Activated T-helper 1 cell treated with anti-CD3 and anti-CD28 coated beads, Interleukin-12 subunit alpha, Interleukin-12 subunit beta, Interleukin-2, Interleukin-4 antibody, amounts not matched to agents 30 ng/mL and 10 ng/mL and 1 ng/mL, durations not matched to agents 14 hours and 24 hours and 36 hours (primary cell): ENCODE measurements around the gene TSPAN18. TPM values are rescaled to one million over a fixed set of nuclear protein-coding genes. Genes with fewer than 3 reads are reported as not detected.

ENCODE experiments used
- DNase-seq: peaks from one replicate; pipeline ENCODE4 v3.0.0; 2021; ENCODE audit warnings: low spot score
- H3K27ac Mint-ChIP-seq: one replicate; pipeline ENCODE4 v1.8.0; 2021; ENCODE audit warnings: mild to moderate bottlenecking, mixed read lengths
- H3K27me3 Mint-ChIP-seq: one replicate; pipeline ENCODE4 v1.8.0; 2022; ENCODE audit warnings: mild to moderate bottlenecking, moderate library complexity, mixed read lengths; ENCODE audit not compliant: insufficient read depth
- H3K36me3 Mint-ChIP-seq: one replicate; pipeline ENCODE4 v1.8.0; 2021; ENCODE audit warnings: low read depth, mixed read lengths
- H3K4me1 Mint-ChIP-seq: one replicate; pipeline ENCODE4 v1.8.0; 2021; ENCODE audit warnings: low read depth, mixed read lengths
- H3K4me3 Mint-ChIP-seq: one replicate; pipeline ENCODE4 v1.8.0; 2021; ENCODE audit warnings: mild to moderate bottlenecking, moderate library complexity, mixed read lengths
- H3K9me3 Mint-ChIP-seq: one replicate; pipeline ENCODE4 v1.8.0; 2021; ENCODE audit warnings: mixed read lengths
- intact Hi-C: fragments of 100-400 bp; cut with micrococcal nuclease; formaldehyde crosslinking; loops from one replicate; pipeline ENCODE4 v1.15.1; 2024
- total RNA-seq: library from RNA; stranded (reverse); gene quantifications from 2 replicates; pipeline ENCODE4 v1.2.3, GENCODE V29; 2022

The TSPAN18 gene
- total RNA-seq, 1 donor from 2014 or later = 1.7 TPM

- intact Hi-C loops = no loop called here
- H3K4me3 Mint-ChIP-seq = no peak overlapping the region
- H3K27ac Mint-ChIP-seq = no peak overlapping the region
- peaks cover 18% of the 10 kb centered on the region for H3K4me1 Mint-ChIP-seq
- H3K27me3 Mint-ChIP-seq = peaks cover 9% of the 10 kb centered on the region
- H3K36me3 Mint-ChIP-seq = peaks cover 2% of the 10 kb centered on the region
- H3K9me3 Mint-ChIP-seq = no peaks in the 10 kb centered on the region
- no peak for DNase-seq
These were observed 7.1 kb downstream of the TSPAN18 start for GRCh38 chr11:44733877-44734276.

- H3K4me3 Mint-ChIP-seq = no peak overlapping the region
- peaks cover 5% of the 10 kb centered on the region for H3K27me3 Mint-ChIP-seq
- no peak for DNase-seq
- intact Hi-C loops = no loop called here
- H3K9me3 Mint-ChIP-seq = no peaks in the 10 kb centered on the region
- H3K4me1 Mint-ChIP-seq = peaks cover 8% of the 10 kb centered on the region
- H3K27ac Mint-ChIP-seq = no peak overlapping the region
- peaks cover 2% of the 10 kb centered on the region for H3K36me3 Mint-ChIP-seq
These were observed 8.2 kb downstream of the TSPAN18 start for GRCh38 chr11:44734843-44735381.

GRCh38 chr11:44736791-44737190 lies 10.0 kb downstream of the TSPAN18 start:
- H3K36me3 Mint-ChIP-seq = peaks cover 2% of the 10 kb centered on the region
- no peak overlapping the region for H3K4me3 Mint-ChIP-seq
- H3K4me1 Mint-ChIP-seq = peaks cover 4% of the 10 kb centered on the region
- no peak overlapping the region for H3K27ac Mint-ChIP-seq
- no peak for DNase-seq
- intact Hi-C loops = no loop called here
- H3K9me3 Mint-ChIP-seq = no peaks in the 10 kb centered on the region
- H3K27me3 Mint-ChIP-seq = peaks cover 6% of the 10 kb centered on the region

- H3K4me3 Mint-ChIP-seq = no peak overlapping the region
- no peak for DNase-seq
- peaks cover 2% of the 10 kb centered on the region for H3K36me3 Mint-ChIP-seq
- H3K9me3 Mint-ChIP-seq = no peaks in the 10 kb centered on the region
- H3K4me1 Mint-ChIP-seq = peaks cover 4% of the 10 kb centered on the region
- intact Hi-C loops = no loop called here
- no peak overlapping the region for H3K27ac Mint-ChIP-seq
- H3K27me3 Mint-ChIP-seq = peaks cover 6% of the 10 kb centered on the region
These were observed 10.7 kb downstream of the TSPAN18 start for GRCh38 chr11:44737245-44738085.

- H3K4me3 Mint-ChIP-seq = no peak overlapping the region
- H3K27ac Mint-ChIP-seq = no peak overlapping the region
- H3K27me3 Mint-ChIP-seq = peaks cover 6% of the 10 kb centered on the region
- H3K36me3 Mint-ChIP-seq = peaks cover 2% of the 10 kb centered on the region
- no peaks in the 10 kb centered on the region for H3K9me3 Mint-ChIP-seq
- intact Hi-C loops = no loop called here
- peaks cover 4% of the 10 kb centered on the region for H3K4me1 Mint-ChIP-seq
- no peak for DNase-seq
These were observed 12.0 kb downstream of the TSPAN18 start for GRCh38 chr11:44738791-44739190.

- peaks cover 2% of the 10 kb centered on the region for H3K36me3 Mint-ChIP-seq
- no peak overlapping the region for H3K4me3 Mint-ChIP-seq
- H3K27ac Mint-ChIP-seq = no peak overlapping the region
- H3K27me3 Mint-ChIP-seq = peaks cover 6% of the 10 kb centered on the region
- intact Hi-C loops = no loop called here
- no peak for DNase-seq
- no peaks in the 10 kb centered on the region for H3K9me3 Mint-ChIP-seq
- peaks cover 4% of the 10 kb centered on the region for H3K4me1 Mint-ChIP-seq
These were observed 14.2 kb downstream of the TSPAN18 start for GRCh38 chr11:44740967-44741366.

GRCh38 chr11:44741976-44742375 lies 15.2 kb downstream of the TSPAN18 start:
- H3K4me1 Mint-ChIP-seq = peaks cover 2% of the 10 kb centered on the region
- no peaks in the 10 kb centered on the region for H3K9me3 Mint-ChIP-seq
- no peak overlapping the region for H3K27ac Mint-ChIP-seq
- intact Hi-C loops = no loop called here
- H3K4me3 Mint-ChIP-seq = no peak overlapping the region
- H3K36me3 Mint-ChIP-seq = peaks cover 2% of the 10 kb centered on the region
- peaks cover 6% of the 10 kb centered on the region for H3K27me3 Mint-ChIP-seq
- DNase-seq = no peak

- Mint-ChIP-seq H3K27me3 (peaks cover 6% of the 10 kb centered on the region), H3K4me1 (peaks cover 3% of the 10 kb centered on the region), H3K4me3 (no peak overlapping the region), H3K9me3 (no peaks in the 10 kb centered on the region), H3K36me3 (peaks cover 2% of the 10 kb centered on the region), H3K27ac (no peak overlapping the region)
- intact Hi-C loops = no loop called here
- no peak for DNase-seq
These were observed 15.9 kb downstream of the TSPAN18 start for GRCh38 chr11:44742508-44743246.

- intact Hi-C loops = no loop called here
- H3K27ac Mint-ChIP-seq = no peak overlapping the region
- no peaks in the 10 kb centered on the region for H3K9me3 Mint-ChIP-seq
- H3K4me3 Mint-ChIP-seq = no peak overlapping the region
- peaks cover 6% of the 10 kb centered on the region for H3K27me3 Mint-ChIP-seq
- no peak for DNase-seq
- peaks cover 2% of the 10 kb centered on the region for H3K36me3 Mint-ChIP-seq
- H3K4me1 Mint-ChIP-seq = peaks cover 6% of the 10 kb centered on the region
These were observed 16.6 kb downstream of the TSPAN18 start for GRCh38 chr11:44743326-44743725.

- peaks cover 6% of the 10 kb centered on the region for H3K4me1 Mint-ChIP-seq
- H3K9me3 Mint-ChIP-seq = no peaks in the 10 kb centered on the region
- no peaks in the 10 kb centered on the region for H3K36me3 Mint-ChIP-seq
- DNase-seq = no peak
- no peak overlapping the region for H3K4me3 Mint-ChIP-seq
- no peak overlapping the region for H3K27ac Mint-ChIP-seq
- peaks cover 4% of the 10 kb centered on the region for H3K27me3 Mint-ChIP-seq
- intact Hi-C loops = no loop called here
These were observed 17.3 kb downstream of the TSPAN18 start for GRCh38 chr11:44743959-44744557.

GRCh38 chr11:44746894-44747293 lies 20.1 kb downstream of the TSPAN18 start:
- peaks cover 6% of the 10 kb centered on the region for H3K4me1 Mint-ChIP-seq

GRCh38 chr11:44747316-44747715 lies 20.6 kb downstream of the TSPAN18 start:
- Mint-ChIP-seq H3K27me3 (peaks cover 3% of the 10 kb centered on the region), H3K27ac (no peak overlapping the region), H3K36me3 (no peaks in the 10 kb centered on the region), H3K9me3 (no peaks in the 10 kb centered on the region), H3K4me1 (peaks cover 6% of the 10 kb centered on the region), H3K4me3 (no peak overlapping the region)
- no peak for DNase-seq
- intact Hi-C loops = no loop called here

More at GRCh38 chr11:44746894-44747293, 20.1 kb downstream of the TSPAN18 start:
- Mint-ChIP-seq H3K27me3 (peaks cover 3% of the 10 kb centered on the region), H3K9me3 (no peaks in the 10 kb centered on the region), H3K36me3 (no peaks in the 10 kb centered on the region), H3K27ac (no peak overlapping the region), H3K4me3 (no peak overlapping the region)
- DNase-seq = no peak
- intact Hi-C loops = no loop called here

GRCh38 chr11:44747836-44748235 lies 21.1 kb downstream of the TSPAN18 start:
- H3K4me1 Mint-ChIP-seq = peaks cover 6% of the 10 kb centered on the region
- intact Hi-C loops = no loop called here

More at GRCh38 chr11:44747836-44748235, 21.1 kb downstream of the TSPAN18 start:
- DNase-seq = no peak
- Mint-ChIP-seq H3K36me3 (no peaks in the 10 kb centered on the region), H3K4me3 (no peak overlapping the region), H3K9me3 (no peaks in the 10 kb centered on the region), H3K27me3 (peaks cover 3% of the 10 kb centered on the region), H3K27ac (no peak overlapping the region)
